OCI-LY1 (cell line): ENCODE measurements around the gene SLC1A3.

Experiments used
- H2AFZ ChIP-seq: fragments of 200-600 bp; sonication (generic), shearing (Covaris generic); 2 replicates; pipeline ENCODE4 v1.6.0; 2014; ENCODE audit warnings: antibody characterized with exemption, mild to moderate bottlenecking, low read length
- H3F3A ChIP-seq: fragments of 200-600 bp; sonication (generic), shearing (Covaris generic); 2 replicates; pipeline ENCODE4 v1.6.0; 2014; ENCODE audit warnings: mild to moderate bottlenecking, antibody characterized with exemption, low read length, moderate library complexity; ENCODE audit not compliant: insufficient read depth
- H3K27ac ChIP-seq: fragments of 200-600 bp; sonication (generic); 2 replicates; pipeline ENCODE4 v1.5.1; 2014; ENCODE audit warnings: low read length, mixed run types, mild to moderate bottlenecking, low read depth; ENCODE audit not compliant: poor library complexity, severe bottlenecking
- H3K27me3 ChIP-seq: fragments of 200-600 bp; sonication (generic); 2 replicates; pipeline ENCODE4 v1.6.0; 2014; ENCODE audit warnings: antibody characterized with exemption, mild to moderate bottlenecking, low read length, moderate library complexity; ENCODE audit not compliant: insufficient read depth
- H3K36me3 ChIP-seq: fragments of 200-600 bp; sonication (generic); 2 replicates; pipeline ENCODE4 v1.6.1; 2014; ENCODE audit warnings: mild to moderate bottlenecking, antibody characterized with exemption, low read length, moderate library complexity, mixed read lengths; ENCODE audit not compliant: insufficient read depth
- H3K4me1 ChIP-seq: fragments of 200-600 bp; sonication (generic); 2 replicates; pipeline ENCODE4 v1.5.1; 2014; ENCODE audit warnings: mild to moderate bottlenecking, low read length, moderate library complexity; ENCODE audit not compliant: insufficient read depth, severe bottlenecking
- H3K4me2 ChIP-seq: fragments of 200-600 bp; sonication (generic), shearing (Covaris generic); 2 replicates; pipeline ENCODE4 v1.6.1; 2014; ENCODE audit warnings: low read length
- H3K4me3 ChIP-seq: fragments of 200-600 bp; sonication (generic); 2 replicates; pipeline ENCODE4 v1.5.1; 2014; ENCODE audit warnings: low read length, low read depth, mild to moderate bottlenecking, mixed read lengths; ENCODE audit not compliant: poor library complexity, severe bottlenecking
- H3K79me2 ChIP-seq: fragments of 200-600 bp; shearing (Covaris generic); 2 replicates; pipeline ENCODE4 v1.6.1; 2016; ENCODE audit warnings: mixed run types, low read length, mixed read lengths; ENCODE audit not compliant: insufficient read depth
- H3K9ac ChIP-seq: fragments of 200-600 bp; sonication (generic), shearing (Covaris generic); 2 replicates; pipeline ENCODE4 v1.6.1; 2014; ENCODE audit warnings: mild to moderate bottlenecking, low read length, mixed read lengths
- H3K9me2 ChIP-seq: fragments of 200-600 bp; sonication (generic), shearing (Covaris generic); 2 replicates; pipeline ENCODE4 v1.6.1; 2014; ENCODE audit warnings: low read depth, mild to moderate bottlenecking, low read length, mixed read lengths
- H3K9me3 ChIP-seq: fragments of 200-600 bp; shearing (Covaris generic); 2 replicates; pipeline ENCODE4 v1.6.1; 2014; ENCODE audit warnings: low read length, mixed read lengths
- H4K20me1 ChIP-seq: fragments of 200-600 bp; sonication (generic), shearing (Covaris generic); 2 replicates; pipeline ENCODE4 v1.6.0; 2016; ENCODE audit warnings: mild to moderate bottlenecking, low read length; ENCODE audit not compliant: insufficient read depth
- EZH2 ChIP-seq: fragments of 200-600 bp; sonication (generic), shearing (Covaris generic); IDR thresholded peaks from 2 replicates; pipeline ENCODE4 v1.8.0; 2017; ENCODE audit warnings: borderline replicate concordance, mixed run types, mild to moderate bottlenecking, antibody characterized with exemption, low read length, moderate library complexity, mixed read lengths
- TF ChIP-seq, protein P1 (sequence below): fragments of 200-600 bp; sonication (generic), shearing (Covaris generic); IDR thresholded peaks from 2 replicates; pipeline ENCODE4 v1.5.1; 2017; ENCODE audit warnings: mild to moderate bottlenecking, antibody characterized with exemption, low read length, moderate library complexity, mixed read lengths

The SLC1A3 gene

DNA sequence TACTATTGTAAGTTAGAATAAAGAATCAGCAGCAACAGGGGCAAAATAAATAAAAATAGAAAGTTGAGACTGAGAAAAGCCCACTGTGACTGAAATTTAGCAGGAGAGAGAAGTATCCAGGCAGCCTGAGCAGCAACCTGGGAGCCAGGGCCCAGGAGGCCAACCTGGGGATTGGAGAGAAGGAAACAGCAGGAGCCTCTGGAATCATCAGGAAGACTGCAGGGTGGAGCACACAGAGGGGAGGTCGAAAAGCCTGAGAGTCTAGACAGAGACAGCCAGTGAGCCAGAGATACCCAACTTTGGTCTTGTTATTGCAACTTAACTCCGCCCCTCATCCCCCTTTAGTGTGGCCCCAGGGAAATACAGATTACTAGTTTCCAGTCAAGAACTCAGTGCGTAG, 98.6 kb downstream of the SLC1A3 start:
- Histone ChIP-seq H3K9me3 (0 out of 2 replicates have a peak, but pooled peaks cover 7% of the 10 kb centered on the region), H3K4me1 (no peaks in the 10 kb centered on the region), H3K9me2 (no peaks in the 10 kb centered on the region), H3K36me3 (peaks cover 4% of the 10 kb centered on the region), H2AFZ (no peak overlapping the region), H3K27me3 (no peaks in the 10 kb centered on the region), H3K4me2 (no peak overlapping the region), H4K20me1 (no peaks in the 10 kb centered on the region), H3K79me2 (no peaks in the 10 kb centered on the region), H3K9ac (no peak overlapping the region), H3K4me3 (no peak overlapping the region), H3F3A (no peaks in the 10 kb centered on the region), H3K27ac (no peak overlapping the region)
- TF ChIP-seq, protein P1, sequence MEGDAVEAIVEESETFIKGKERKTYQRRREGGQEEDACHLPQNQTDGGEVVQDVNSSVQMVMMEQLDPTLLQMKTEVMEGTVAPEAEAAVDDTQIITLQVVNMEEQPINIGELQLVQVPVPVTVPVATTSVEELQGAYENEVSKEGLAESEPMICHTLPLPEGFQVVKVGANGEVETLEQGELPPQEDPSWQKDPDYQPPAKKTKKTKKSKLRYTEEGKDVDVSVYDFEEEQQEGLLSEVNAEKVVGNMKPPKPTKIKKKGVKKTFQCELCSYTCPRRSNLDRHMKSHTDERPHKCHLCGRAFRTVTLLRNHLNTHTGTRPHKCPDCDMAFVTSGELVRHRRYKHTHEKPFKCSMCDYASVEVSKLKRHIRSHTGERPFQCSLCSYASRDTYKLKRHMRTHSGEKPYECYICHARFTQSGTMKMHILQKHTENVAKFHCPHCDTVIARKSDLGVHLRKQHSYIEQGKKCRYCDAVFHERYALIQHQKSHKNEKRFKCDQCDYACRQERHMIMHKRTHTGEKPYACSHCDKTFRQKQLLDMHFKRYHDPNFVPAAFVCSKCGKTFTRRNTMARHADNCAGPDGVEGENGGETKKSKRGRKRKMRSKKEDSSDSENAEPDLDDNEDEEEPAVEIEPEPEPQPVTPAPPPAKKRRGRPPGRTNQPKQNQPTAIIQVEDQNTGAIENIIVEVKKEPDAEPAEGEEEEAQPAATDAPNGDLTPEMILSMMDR = no peak
- TF ChIP-seq EZH2 = no peak

DNA sequence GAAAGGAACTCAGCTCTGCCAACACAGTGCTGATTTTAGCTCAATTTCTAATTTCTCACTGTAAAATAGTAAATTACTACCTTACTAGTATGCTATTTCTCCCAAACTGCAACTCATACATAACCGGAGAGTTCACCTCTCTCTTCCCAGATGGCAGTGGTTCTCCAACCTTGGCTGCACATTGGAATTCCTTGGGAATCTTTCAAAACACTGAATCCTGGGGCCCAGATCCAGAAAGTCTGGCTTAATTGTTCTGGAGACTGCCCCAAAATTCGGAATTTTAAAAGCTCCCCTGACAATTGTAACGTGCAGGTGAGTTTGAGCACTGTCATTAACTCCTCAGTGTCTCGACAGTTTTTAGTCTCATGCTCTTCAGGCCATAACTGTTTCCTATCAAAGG, 100.3 kb downstream of the SLC1A3 start:
- TF ChIP-seq, protein P1 = no peak
- TF ChIP-seq EZH2 = no peak
- Histone ChIP-seq H2AFZ (no peak overlapping the region), H3K4me2 (no peak overlapping the region), H3K9me2 (no peaks in the 10 kb centered on the region), H3K9me3 (0 out of 2 replicates have a peak, but pooled peaks cover 7% of the 10 kb centered on the region), H3K79me2 (no peaks in the 10 kb centered on the region), H3K27me3 (no peaks in the 10 kb centered on the region), H3F3A (no peaks in the 10 kb centered on the region), H3K4me1 (no peaks in the 10 kb centered on the region), H3K36me3 (peaks cover 4% of the 10 kb centered on the region), H4K20me1 (no peaks in the 10 kb centered on the region), H3K4me3 (no peak overlapping the region), H3K27ac (no peak overlapping the region), H3K9ac (no peak overlapping the region)

- no peak overlapping the region for H3K9ac ChIP-seq
- TF ChIP-seq, protein P1 = no peak; the same call in 1 of the 2 replicates
- no peak for TF ChIP-seq EZH2
- no peaks in the 10 kb centered on the region for H3K4me1 ChIP-seq
- 0 out of 2 replicates have a peak, but pooled peaks cover 7% of the 10 kb centered on the region for H3K9me3 ChIP-seq
- H3F3A ChIP-seq = no peaks in the 10 kb centered on the region
- H2AFZ ChIP-seq = no peak overlapping the region
- no peak overlapping the region for H3K4me2 ChIP-seq
- H3K27me3 ChIP-seq = no peaks in the 10 kb centered on the region
- H3K4me3 ChIP-seq = no peak overlapping the region
- no peaks in the 10 kb centered on the region for H4K20me1 ChIP-seq
- H3K27ac ChIP-seq = no peak overlapping the region
- no peaks in the 10 kb centered on the region for H3K36me3 ChIP-seq
- H3K79me2 ChIP-seq = no peaks in the 10 kb centered on the region
- H3K9me2 ChIP-seq = no peaks in the 10 kb centered on the region
Measured at GRCh38 chr5:36708996-36709395, 102.6 kb downstream of the SLC1A3 start.
